SK-N-SH (cell line): Measurements from ENCODE around the gene METRNL.

Experiments
- CHD2 ChIP-seq: fragments of 150-350 bp; IDR thresholded peaks from 2 replicates; pipeline ENCODE4 v1.6.1; 2018; ENCODE audit warnings: low read length; ENCODE audit not compliant: partially characterized antibody
- ELF1 ChIP-seq: IDR thresholded peaks from 2 replicates; pipeline ENCODE4 v1.4.0; 2012
- EP300 ChIP-seq, 2 experiments: IDR thresholded peaks; 2 replicates each; pipeline versions ENCODE4 v1.4.0 to v1.6.1; 2012; ENCODE audit warnings: borderline replicate concordance in 1 of 2, low read depth in 1 of 2, low read length in 1 of 2
- FOXJ3 ChIP-seq: sonication (generic); formaldehyde crosslinking; IDR thresholded peaks from 2 replicates; pipeline ENCODE4 v1.5.1; 2020; ENCODE audit warnings: mild to moderate bottlenecking, missing genetic modification reagents
- FOXM1 ChIP-seq: IDR thresholded peaks from 2 replicates; pipeline ENCODE4 v1.4.0; 2012; ENCODE audit warnings: low read depth, mild to moderate bottlenecking
- GATA2 ChIP-seq: sonication (generic); formaldehyde crosslinking; IDR thresholded peaks from 2 replicates; pipeline ENCODE4 v1.5.0; 2020; ENCODE audit warnings: mild to moderate bottlenecking, missing genetic modification reagents
- JUND ChIP-seq: IDR thresholded peaks from 2 replicates; pipeline ENCODE4 v1.4.0; 2012
- MXI1 ChIP-seq: IDR thresholded peaks from 2 replicates; pipeline ENCODE4 v1.6.1; 2012; ENCODE audit warnings: mild to moderate bottlenecking, low read depth, low read length, improper control_type of control experiment
- RXRA ChIP-seq: IDR thresholded peaks from 2 replicates; pipeline ENCODE4 v1.4.0; 2012; ENCODE audit warnings: low read depth, mild to moderate bottlenecking, borderline replicate concordance
- SIN3A ChIP-seq: IDR thresholded peaks from 2 replicates; pipeline ENCODE4 v1.6.1; 2012; ENCODE audit warnings: low read depth, mild to moderate bottlenecking, low read length, moderate library complexity, borderline replicate concordance
- TAF1 ChIP-seq: IDR thresholded peaks from 2 replicates; pipeline ENCODE4 v1.6.1; 2012; ENCODE audit warnings: low read depth, mild to moderate bottlenecking, low read length, moderate library complexity, borderline replicate concordance
- TF ChIP-seq, protein P1 (sequence below): fragments of 150-350 bp; IDR thresholded peaks from 2 replicates; pipeline ENCODE4 v1.6.1; 2017; ENCODE audit warnings: antibody characterized with exemption, low read length, low read depth, borderline replicate concordance
- TF ChIP-seq, protein P2 (sequence below): fragments of 200-600 bp; sonication (generic); IDR thresholded peaks from 2 replicates; pipeline ENCODE4 v1.6.1; 2017; ENCODE audit warnings: antibody characterized with exemption, mild to moderate bottlenecking, moderate library complexity
- TF ChIP-seq, protein P3 (sequence below): IDR thresholded peaks from 2 replicates; pipeline ENCODE4 v1.4.0; 2012; ENCODE audit warnings: low read depth, borderline replicate concordance

DNA sequence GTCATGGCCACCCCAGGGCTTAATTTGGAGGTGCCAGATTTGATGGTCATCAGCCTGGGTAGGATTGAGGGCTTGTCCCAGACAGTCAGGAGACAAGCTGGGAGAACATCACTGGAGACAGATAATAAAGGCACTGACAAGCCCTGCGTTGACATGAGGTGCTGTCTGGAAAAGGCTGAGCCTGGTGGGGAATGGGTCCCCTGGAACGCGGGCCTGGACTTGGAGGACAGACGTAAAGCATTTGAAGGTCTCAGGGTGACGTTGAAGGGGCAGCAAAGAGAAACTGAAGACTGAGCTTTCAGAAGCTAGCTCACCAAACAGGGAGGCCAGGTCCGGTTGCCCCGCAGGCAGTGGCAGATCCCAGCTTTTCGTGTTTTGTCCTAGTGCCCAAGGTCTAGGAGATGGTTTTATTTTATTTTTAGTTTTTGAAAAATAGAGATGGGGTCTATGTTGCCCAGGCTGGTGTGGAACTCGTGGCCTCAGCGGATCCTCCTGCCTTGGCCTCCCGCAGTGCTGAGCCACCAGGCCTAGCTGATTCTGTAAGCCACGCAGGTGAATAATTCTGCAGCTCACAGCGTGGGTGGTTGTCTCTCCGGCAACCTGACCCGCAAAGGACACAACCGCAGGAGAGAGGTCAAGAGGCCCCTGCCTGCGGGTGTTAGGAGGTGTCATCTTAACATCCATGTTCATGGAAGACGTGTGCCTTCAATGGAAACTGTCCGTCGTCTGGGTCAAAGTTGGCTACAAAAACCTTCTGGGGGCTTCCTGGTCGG lies 37.6 kb downstream of the METRNL start:
- TF ChIP-seq, protein P1, sequence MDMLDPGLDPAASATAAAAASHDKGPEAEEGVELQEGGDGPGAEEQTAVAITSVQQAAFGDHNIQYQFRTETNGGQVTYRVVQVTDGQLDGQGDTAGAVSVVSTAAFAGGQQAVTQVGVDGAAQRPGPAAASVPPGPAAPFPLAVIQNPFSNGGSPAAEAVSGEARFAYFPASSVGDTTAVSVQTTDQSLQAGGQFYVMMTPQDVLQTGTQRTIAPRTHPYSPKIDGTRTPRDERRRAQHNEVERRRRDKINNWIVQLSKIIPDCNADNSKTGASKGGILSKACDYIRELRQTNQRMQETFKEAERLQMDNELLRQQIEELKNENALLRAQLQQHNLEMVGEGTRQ, result no peak
- TF ChIP-seq ELF1 (no peak), EP300 (IDR thresholded peaks at IDR 0.05; ENCODE audit: borderline replicate concordance in 1 of 2, low read depth in 1 of 2, low read length in 1 of 2) (no peak), MXI1 (no peak), FOXJ3 (CRISPR knock-in tag) (no peak), SIN3A (no peak), GATA2 (CRISPR knock-in tag) (no peak), JUND (no peak), CHD2 (no peak), FOXM1 (no peak), TAF1 (no peak), RXRA (no peak)
- TF ChIP-seq, protein P2, sequence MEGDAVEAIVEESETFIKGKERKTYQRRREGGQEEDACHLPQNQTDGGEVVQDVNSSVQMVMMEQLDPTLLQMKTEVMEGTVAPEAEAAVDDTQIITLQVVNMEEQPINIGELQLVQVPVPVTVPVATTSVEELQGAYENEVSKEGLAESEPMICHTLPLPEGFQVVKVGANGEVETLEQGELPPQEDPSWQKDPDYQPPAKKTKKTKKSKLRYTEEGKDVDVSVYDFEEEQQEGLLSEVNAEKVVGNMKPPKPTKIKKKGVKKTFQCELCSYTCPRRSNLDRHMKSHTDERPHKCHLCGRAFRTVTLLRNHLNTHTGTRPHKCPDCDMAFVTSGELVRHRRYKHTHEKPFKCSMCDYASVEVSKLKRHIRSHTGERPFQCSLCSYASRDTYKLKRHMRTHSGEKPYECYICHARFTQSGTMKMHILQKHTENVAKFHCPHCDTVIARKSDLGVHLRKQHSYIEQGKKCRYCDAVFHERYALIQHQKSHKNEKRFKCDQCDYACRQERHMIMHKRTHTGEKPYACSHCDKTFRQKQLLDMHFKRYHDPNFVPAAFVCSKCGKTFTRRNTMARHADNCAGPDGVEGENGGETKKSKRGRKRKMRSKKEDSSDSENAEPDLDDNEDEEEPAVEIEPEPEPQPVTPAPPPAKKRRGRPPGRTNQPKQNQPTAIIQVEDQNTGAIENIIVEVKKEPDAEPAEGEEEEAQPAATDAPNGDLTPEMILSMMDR, result no peak
- TF ChIP-seq, protein P3, sequence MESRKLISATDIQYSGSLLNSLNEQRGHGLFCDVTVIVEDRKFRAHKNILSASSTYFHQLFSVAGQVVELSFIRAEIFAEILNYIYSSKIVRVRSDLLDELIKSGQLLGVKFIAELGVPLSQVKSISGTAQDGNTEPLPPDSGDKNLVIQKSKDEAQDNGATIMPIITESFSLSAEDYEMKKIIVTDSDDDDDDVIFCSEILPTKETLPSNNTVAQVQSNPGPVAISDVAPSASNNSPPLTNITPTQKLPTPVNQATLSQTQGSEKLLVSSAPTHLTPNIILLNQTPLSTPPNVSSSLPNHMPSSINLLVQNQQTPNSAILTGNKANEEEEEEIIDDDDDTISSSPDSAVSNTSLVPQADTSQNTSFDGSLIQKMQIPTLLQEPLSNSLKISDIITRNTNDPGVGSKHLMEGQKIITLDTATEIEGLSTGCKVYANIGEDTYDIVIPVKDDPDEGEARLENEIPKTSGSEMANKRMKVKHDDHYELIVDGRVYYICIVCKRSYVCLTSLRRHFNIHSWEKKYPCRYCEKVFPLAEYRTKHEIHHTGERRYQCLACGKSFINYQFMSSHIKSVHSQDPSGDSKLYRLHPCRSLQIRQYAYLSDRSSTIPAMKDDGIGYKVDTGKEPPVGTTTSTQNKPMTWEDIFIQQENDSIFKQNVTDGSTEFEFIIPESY, result no peak
